Subcutaneous abdominal adipose tissue (tissue), 5 donors: ENCODE results near the gene CDKN2A.
A peak's percentile ranks its signal among the peaks of the same experiment; 100 is the strongest.

Experiments
- H3K27ac ChIP-seq: one replicate; pipeline ENCODE4 v1.7.0; 2013; ENCODE audit warnings: low read depth, mild to moderate bottlenecking, inconsistent platforms, low read length, moderate library complexity
- H3K27me3 ChIP-seq, 5 donors: one replicate each; pipeline ENCODE4 v1.7.0; 2013; ENCODE audit warnings: low read length in 5 of 5, inconsistent platforms in 1 of 5; ENCODE audit not compliant: control insufficient read depth in 5 of 5, insufficient read depth in 4 of 5
- H3K36me3 ChIP-seq, 5 donors: one replicate each; pipeline ENCODE4 v1.7.0; 2013; ENCODE audit warnings: low read length in 5 of 5; ENCODE audit not compliant: control insufficient read depth in 5 of 5, insufficient read depth in 5 of 5
- H3K4me1 ChIP-seq, 5 donors: one replicate each; pipeline ENCODE4 v1.7.0; 2013; ENCODE audit warnings: low read length in 5 of 5, mild to moderate bottlenecking in 3 of 5, moderate library complexity in 1 of 5; ENCODE audit not compliant: control insufficient read depth in 5 of 5, insufficient read depth in 5 of 5
- H3K4me3 ChIP-seq, 5 donors: one replicate each; pipeline ENCODE4 v1.7.0; 2013; ENCODE audit warnings: low read length in 5 of 5, low read depth in 1 of 5
- H3K9ac ChIP-seq, 5 donors: one replicate each; pipeline ENCODE4 v1.7.0; 2013; ENCODE audit warnings: low read length in 5 of 5, mild to moderate bottlenecking in 4 of 5, moderate library complexity in 3 of 5
- H3K9me3 ChIP-seq, 5 donors: one replicate each; pipeline ENCODE4 v1.7.0; 2013; ENCODE audit warnings: low read length in 5 of 5; ENCODE audit not compliant: control insufficient read depth in 5 of 5
- donor health status: healthy.
- donor health status: healthy.
- donor health status: healthy.
- donor health status: healthy.
- donor health status: healthy.

The CDKN2A gene

DNA sequence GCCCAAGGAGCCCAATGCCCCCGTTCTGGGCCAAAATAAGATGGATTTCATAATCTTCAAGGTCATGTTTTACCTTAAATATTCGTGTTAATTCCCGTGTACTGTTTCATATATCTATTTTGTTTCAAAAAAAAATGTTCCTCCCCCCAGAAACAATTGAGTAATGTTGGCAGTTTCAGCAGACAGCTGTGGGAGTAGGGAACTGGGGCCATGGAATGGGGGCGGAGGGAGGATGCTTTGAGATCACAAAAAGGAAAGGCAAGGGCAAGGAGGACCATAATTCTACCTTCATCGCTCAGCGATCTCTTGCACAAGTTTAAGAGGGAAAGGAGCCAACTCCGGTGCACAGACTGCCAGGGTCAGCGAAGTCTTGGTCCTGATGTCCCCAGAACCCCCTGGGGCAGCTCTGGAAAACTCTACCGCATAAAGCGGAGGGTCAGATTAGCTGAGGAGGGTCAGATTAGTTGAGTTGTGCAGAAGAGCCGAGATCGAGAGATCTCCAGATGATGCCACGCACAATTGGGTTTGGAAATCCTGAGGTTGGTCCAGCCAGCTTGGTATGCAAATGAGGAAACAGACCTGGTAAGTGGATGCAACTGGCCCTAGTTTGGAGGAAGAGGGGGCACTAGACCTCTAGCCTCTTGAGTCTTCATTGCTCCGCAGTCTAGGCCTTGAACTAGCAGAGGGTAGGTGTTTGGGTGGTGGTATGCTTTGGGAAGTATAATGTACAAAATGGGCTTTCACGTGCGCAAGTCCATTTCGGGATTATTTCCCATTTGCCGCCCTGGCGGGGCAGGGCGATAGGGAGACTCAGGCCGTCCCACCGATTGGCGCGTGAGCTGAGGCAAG lies 24.0 kb downstream of the CDKN2A start:
- H3K4me1 ChIP-seq = peaks cover under 1 to 36% (median 32%) of the 10 kb centered on the region in 5 donors
- no peaks in the 10 kb centered on the region for H3K36me3 ChIP-seq
- no peak overlapping the region for H3K4me3 ChIP-seq
- H3K27ac ChIP-seq = no peak overlapping the region
- H3K9me3 ChIP-seq = no peaks in the 10 kb centered on the region
- no peak overlapping the region for H3K9ac ChIP-seq
- H3K27me3 ChIP-seq = peaks cover 72 to 99% (median 82%) of the 10 kb centered on the region in 5 donors

- H3K9me3 ChIP-seq = no peaks in the 10 kb centered on the region
- H3K27ac ChIP-seq = no peak overlapping the region
- H3K36me3 ChIP-seq = no peaks in the 10 kb centered on the region
- peaks cover 2 to 32% (median 28%) of the 10 kb centered on the region in 5 donors for H3K4me1 ChIP-seq
- no peak overlapping the region for H3K9ac ChIP-seq
- no peak overlapping the region for H3K4me3 ChIP-seq
- peaks cover 71 to 95% (median 79%) of the 10 kb centered on the region in 5 donors for H3K27me3 ChIP-seq
Observed at GRCh38 chr9:21969011-21969940, 24.9 kb downstream of the CDKN2A start.

GRCh38 chr9:21968331-21969010 lies 25.7 kb downstream of the CDKN2A start:
- no peak overlapping the region for H3K27ac ChIP-seq
- H3K9me3 ChIP-seq = no peaks in the 10 kb centered on the region
- H3K4me3 ChIP-seq = no peak overlapping the region
- peaks cover 64 to 90% (median 71%) of the 10 kb centered on the region in 5 donors for H3K27me3 ChIP-seq
- no peaks in the 10 kb centered on the region for H3K36me3 ChIP-seq
- H3K9ac ChIP-seq = no peak overlapping the region
- H3K4me1 ChIP-seq = peaks cover 2 to 30% (median 27%) of the 10 kb centered on the region in 5 donors

DNA sequence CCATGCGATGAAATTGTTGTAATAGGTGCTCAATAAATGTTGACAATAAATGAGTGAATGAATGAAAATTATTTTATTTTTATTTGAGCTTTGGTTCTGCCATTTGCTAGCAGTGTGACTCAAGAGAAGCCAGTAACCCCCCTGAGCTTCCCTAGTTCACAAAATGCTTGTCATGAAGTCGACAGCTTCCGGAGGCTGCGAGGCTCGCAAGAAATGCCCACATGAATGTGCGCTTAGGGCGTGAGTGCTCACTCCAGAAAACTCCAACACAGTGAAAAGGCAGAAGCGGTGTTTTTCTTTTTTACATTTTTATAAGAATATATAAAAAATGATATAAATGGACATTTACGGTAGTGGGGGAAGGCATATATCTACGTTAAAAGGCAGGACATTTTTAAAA lies 26.5 kb downstream of the CDKN2A start:
- Histone ChIP-seq H3K27ac (no peak overlapping the region), H3K9me3 (no peaks in the 10 kb centered on the region), H3K4me1 (peaks cover 2 to 30% (median 27%) of the 10 kb centered on the region in 5 donors), H3K36me3 (no peaks in the 10 kb centered on the region), H3K4me3 (no peak overlapping the region), H3K27me3 (peaks cover 62 to 82% (median 68%) of the 10 kb centered on the region in 5 donors), H3K9ac (no peak overlapping the region)

DNA sequence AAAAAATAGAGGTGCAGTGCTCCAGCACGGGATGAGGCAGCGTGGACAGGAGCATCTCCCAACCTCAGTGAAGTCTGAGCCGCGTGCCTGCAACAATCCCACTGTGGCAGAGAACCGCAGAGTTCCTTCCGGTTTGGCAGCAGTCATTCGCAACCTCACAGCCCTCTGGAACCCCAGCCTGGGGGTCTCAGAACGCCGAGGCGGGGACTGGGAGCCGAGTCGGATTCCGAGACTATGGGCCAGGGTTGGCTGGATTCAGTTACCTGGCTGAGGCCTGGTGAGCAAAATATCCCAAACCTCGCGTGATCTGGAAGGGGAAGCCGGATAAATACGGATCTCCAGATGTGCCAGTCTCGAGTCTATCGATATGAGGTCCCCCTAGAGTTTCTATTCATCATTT lies 27.0 kb downstream of the CDKN2A start:
- Histone ChIP-seq H3K4me1 (peaks cover 2 to 30% (median 27%) of the 10 kb centered on the region in 5 donors), H3K9me3 (no peaks in the 10 kb centered on the region), H3K27ac (no peak overlapping the region), H3K36me3 (no peaks in the 10 kb centered on the region), H3K4me3 (no peak overlapping the region), H3K9ac (no peak overlapping the region), H3K27me3 (peaks cover 58 to 77% (median 65%) of the 10 kb centered on the region in 5 donors)

DNA sequence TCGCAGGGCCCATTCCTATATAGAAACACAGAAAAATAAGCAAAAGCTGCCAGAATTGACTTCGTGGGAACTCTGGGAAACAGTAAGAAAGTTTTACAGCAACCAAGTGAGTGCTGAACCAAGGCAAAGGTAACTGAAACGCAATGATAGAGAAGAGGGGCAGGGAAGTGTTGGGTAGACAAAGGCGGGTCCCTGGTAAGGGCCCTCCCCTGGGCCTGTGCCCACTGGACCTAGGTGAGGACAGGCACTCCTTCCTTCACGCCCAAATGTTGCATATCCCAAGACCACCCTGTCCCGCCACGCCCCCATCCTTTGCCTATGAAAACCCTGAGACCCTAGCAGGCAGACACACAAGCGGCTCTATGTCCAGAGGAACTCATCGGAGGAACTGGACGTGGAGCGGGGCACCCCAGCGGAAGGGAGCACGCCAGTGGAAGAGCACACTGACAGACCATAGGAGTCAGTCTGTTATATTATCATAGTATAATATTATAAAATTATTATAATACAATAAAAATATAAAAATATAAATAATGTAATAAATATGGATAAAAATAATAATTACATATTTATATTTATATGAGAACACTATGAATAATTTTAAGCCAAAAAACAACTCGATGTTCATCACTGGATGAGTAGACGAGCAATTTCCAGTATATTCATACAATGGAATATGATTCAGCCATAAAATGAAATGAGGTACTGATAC lies 27.9 kb downstream of the CDKN2A start:
- Histone ChIP-seq H3K4me1 (peaks cover 2 to 30% (median 27%) of the 10 kb centered on the region in 5 donors), H3K9ac (no peak overlapping the region), H3K36me3 (no peaks in the 10 kb centered on the region), H3K4me3 (no peak overlapping the region), H3K27me3 (peaks cover 54 to 68% (median 64%) of the 10 kb centered on the region in 5 donors), H3K27ac (no peak overlapping the region), H3K9me3 (no peaks in the 10 kb centered on the region)

DNA sequence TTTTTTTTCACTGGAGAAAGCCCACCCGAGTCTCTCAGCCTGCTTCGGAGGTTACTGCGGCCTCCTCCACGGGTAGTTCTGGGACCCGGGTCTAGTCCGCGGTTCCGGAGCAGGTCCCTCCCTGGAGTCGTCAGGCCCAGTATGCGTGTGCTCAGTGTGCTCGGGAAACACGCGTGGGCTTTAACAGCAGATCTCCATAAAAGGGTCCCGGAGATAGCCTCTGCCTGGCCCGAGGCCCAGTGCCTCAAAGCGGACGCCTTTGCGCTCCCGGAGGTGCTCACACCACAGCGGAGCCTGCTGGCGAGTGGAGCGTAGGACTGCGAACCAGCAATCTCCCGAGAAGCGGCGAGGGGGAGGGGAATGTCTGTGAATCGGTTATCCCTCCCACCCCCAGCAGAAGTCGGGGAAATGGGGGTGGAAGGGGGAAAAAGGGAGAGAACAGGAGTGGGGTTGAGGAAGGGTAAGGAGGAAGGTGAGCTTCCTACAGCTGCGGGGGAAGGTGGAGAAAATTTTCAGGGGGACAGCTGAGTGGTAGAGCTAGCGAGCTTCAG lies 28.7 kb downstream of the CDKN2A start:
- Histone ChIP-seq H3K27me3 (peaks cover 45 to 60% (median 55%) of the 10 kb centered on the region in 5 donors), H3K4me3 (peak overlapping the region; percentile 39 to 70 (median 62)), H3K4me1 (peaks cover 2 to 29% (median 23%) of the 10 kb centered on the region in 5 donors), H3K36me3 (no peaks in the 10 kb centered on the region), H3K9me3 (no peaks in the 10 kb centered on the region), H3K27ac (no peak overlapping the region), H3K9ac (peak overlapping the region in 2 of 5 donors; percentile 16 to 25)

DNA sequence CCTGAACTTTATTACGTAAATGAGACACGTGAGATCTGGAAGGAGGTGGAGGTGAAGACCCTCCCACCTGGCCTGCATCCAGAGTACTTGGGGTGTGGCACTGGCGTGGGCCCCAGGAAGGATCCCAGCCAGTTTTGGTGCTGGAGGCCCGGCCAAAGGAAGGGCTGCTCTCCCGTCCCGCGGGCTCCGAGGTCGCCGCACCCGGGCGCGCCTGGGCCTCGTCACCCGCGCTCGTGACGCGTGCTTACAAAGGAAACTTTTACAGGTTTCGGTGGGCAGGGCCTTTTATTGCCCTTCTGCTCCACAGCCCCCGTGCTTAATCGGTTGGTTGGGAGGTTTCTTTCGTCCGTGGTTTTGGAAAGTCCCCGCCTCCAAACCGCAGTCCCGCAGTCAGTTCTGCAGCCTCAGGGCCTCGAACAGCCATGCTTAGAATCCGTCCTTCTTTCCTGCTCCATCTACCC lies 29.2 kb downstream of the CDKN2A start:
- H3K9me3 ChIP-seq = no peaks in the 10 kb centered on the region

GRCh38 chr9:21961569-21961968 lies 32.6 kb downstream of the CDKN2A start:
- no peaks in the 10 kb centered on the region for H3K36me3 ChIP-seq
- H3K9ac ChIP-seq = no peak overlapping the region
- H3K4me3 ChIP-seq = no peak overlapping the region
- peaks cover 13 to 21% (median 17%) of the 10 kb centered on the region in 5 donors for H3K27me3 ChIP-seq
- H3K4me1 ChIP-seq = peaks cover 2 to 17% (median 16%) of the 10 kb centered on the region in 5 donors
- peaks cover 0 to 2% (median 0%) of the 10 kb centered on the region in 5 donors for H3K9me3 ChIP-seq
- no peak overlapping the region for H3K27ac ChIP-seq

More for the DNA sequence above, 29.2 kb downstream of the CDKN2A start:
- Histone ChIP-seq H3K4me3 (peak overlapping the region; percentile 39 to 70 (median 62)), H3K36me3 (no peaks in the 10 kb centered on the region), H3K27ac (no peak overlapping the region), H3K27me3 (peaks cover 40 to 55% (median 50%) of the 10 kb centered on the region in 5 donors), H3K4me1 (peaks cover 2 to 29% (median 23%) of the 10 kb centered on the region in 5 donors), H3K9ac (peak overlapping the region in 2 of 5 donors; percentile 16 to 25)
